Measurements from ENCODE around the gene ANKRD6.
A peak's percentile ranks its signal among the peaks of the same experiment; 100 is the strongest.

ANKRD6 gene

GRCh38 chr6:89539779-89540178, 106.8 kb downstream of the ANKRD6 start:
- no peak overlapping the region for H4K8ac ChIP-seq (ENCODE audit: low read depth, low read length)
- H3K9ac ChIP-seq (ENCODE audit: low read depth, low read length, poor library complexity) = no peak overlapping the region
- no peak overlapping the region for H2BK12ac ChIP-seq (ENCODE audit: low read length)
- H3K79me1 ChIP-seq (ENCODE audit: low read depth, low read length) = no peaks in the 10 kb centered on the region
- H3K23ac ChIP-seq (ENCODE audit: low read depth, low read length, poor library complexity) = no peak overlapping the region
- H2AK5ac ChIP-seq (ENCODE audit: low read depth, low read length) = no peak overlapping the region
- no peak overlapping the region for H2BK5ac ChIP-seq (ENCODE audit: low read length)
- peaks cover 0 to 3% of the 10 kb centered on the region in 2 donors for H3K9me3 ChIP-seq (replicated peaks in 1 of 2; ENCODE audit: control insufficient read depth in 2 of 2, insufficient read depth in 1 of 2, low read depth in 1 of 2, low read length in 2 of 2)
- H3K27ac ChIP-seq (replicated peaks; ENCODE audit: low read length) = no peak overlapping the region
- no peak overlapping the region for H2BK120ac ChIP-seq (ENCODE audit: low read depth, low read length)
- H3K4me3 ChIP-seq (ENCODE audit: low read length in 2 of 2) = no peak overlapping the region
- H3K4me2 ChIP-seq (ENCODE audit: insufficient read depth, low read length, poor library complexity, severe bottlenecking) = no peak overlapping the region
- H3K4ac ChIP-seq (ENCODE audit: low read length) = no peak overlapping the region
- no peak overlapping the region for H4K91ac ChIP-seq (ENCODE audit: low read depth, low read length, poor library complexity)
- H3K14ac ChIP-seq (ENCODE audit: low read length) = no peak overlapping the region
- no peak overlapping the region for H2BK15ac ChIP-seq (ENCODE audit: low read length)
- no peak overlapping the region for H3K18ac ChIP-seq (ENCODE audit: low read length)
- no peaks in the 10 kb centered on the region for H3K36me3 ChIP-seq (replicated peaks in 1 of 2; ENCODE audit: control insufficient read depth in 2 of 2, insufficient read depth in 2 of 2, low read length in 2 of 2)
- H3K4me1 ChIP-seq (ENCODE audit: control insufficient read depth in 2 of 2, insufficient read depth in 1 of 2, low read depth in 1 of 2, low read length in 2 of 2) = peaks cover 0 to 6% of the 10 kb centered on the region in 2 donors
- no CpG with 5 or more reads among the region's 2 CpGs for WGBS, 2 donors (ENCODE audit: extremely low coverage in 2 of 2, insufficient read length in 2 of 2, insufficient replicate concordance in 1 of 2)
- no peaks in the 10 kb centered on the region for H3K27me3 ChIP-seq (ENCODE audit: control insufficient read depth in 3 of 3, insufficient read depth in 3 of 3, low read depth in 1 of 3, low read length in 3 of 3)
- no peak overlapping the region for H2AFZ ChIP-seq (ENCODE audit: low read length)
- DNase-seq (ENCODE audit: low spot score) = no peak

GRCh38 chr6:89542081-89542857, 109.3 kb downstream of the ANKRD6 start:
- no peak overlapping the region for H2AFZ ChIP-seq (ENCODE audit: low read length)
- WGBS, 2 donors (ENCODE audit: extremely low coverage in 2 of 2, insufficient read length in 2 of 2, insufficient replicate concordance in 1 of 2) = no CpG with 5 or more reads among the region's 12 CpGs

GRCh38 chr6:89542866-89543265, 109.9 kb downstream of the ANKRD6 start:
- H2BK12ac ChIP-seq (ENCODE audit: low read length) = no peak overlapping the region
- no peak overlapping the region for H3K18ac ChIP-seq (ENCODE audit: low read length)
- H3K27ac ChIP-seq (replicated peaks; ENCODE audit: low read length) = no peak overlapping the region
- no peak overlapping the region for H2BK120ac ChIP-seq (ENCODE audit: low read depth, low read length)
- H4K8ac ChIP-seq (ENCODE audit: low read depth, low read length) = no peak overlapping the region
- H3K23ac ChIP-seq (ENCODE audit: low read depth, low read length, poor library complexity) = no peak overlapping the region
- no peaks in the 10 kb centered on the region for H3K79me1 ChIP-seq (ENCODE audit: low read depth, low read length)
- no peaks in the 10 kb centered on the region for H3K36me3 ChIP-seq (replicated peaks in 1 of 2; ENCODE audit: control insufficient read depth in 2 of 2, insufficient read depth in 2 of 2, low read length in 2 of 2)
- H3K4me3 ChIP-seq (ENCODE audit: low read length in 2 of 2) = no peak overlapping the region
- H2BK5ac ChIP-seq (ENCODE audit: low read length) = no peak overlapping the region
- no peak overlapping the region for H3K4ac ChIP-seq (ENCODE audit: low read length)
- WGBS, 2 donors (ENCODE audit: extremely low coverage in 2 of 2, insufficient read length in 2 of 2, insufficient replicate concordance in 1 of 2) = no CpG with 5 or more reads among the region's 3 CpGs
- no peak overlapping the region for H2AFZ ChIP-seq (ENCODE audit: low read length)
- H3K4me2 ChIP-seq (ENCODE audit: insufficient read depth, low read length, poor library complexity, severe bottlenecking) = no peak overlapping the region
- H3K27me3 ChIP-seq (ENCODE audit: control insufficient read depth in 3 of 3, insufficient read depth in 3 of 3, low read depth in 1 of 3, low read length in 3 of 3) = no peaks in the 10 kb centered on the region
- no peak overlapping the region for H4K91ac ChIP-seq (ENCODE audit: low read depth, low read length, poor library complexity)
- H3K9ac ChIP-seq (ENCODE audit: low read depth, low read length, poor library complexity) = no peak overlapping the region
- H3K14ac ChIP-seq (ENCODE audit: low read length) = no peak overlapping the region
- peaks cover 0 to 3% of the 10 kb centered on the region in 2 donors for H3K9me3 ChIP-seq (replicated peaks in 1 of 2; ENCODE audit: control insufficient read depth in 2 of 2, insufficient read depth in 1 of 2, low read depth in 1 of 2, low read length in 2 of 2)
- peaks cover 0 to 4% of the 10 kb centered on the region in 2 donors for H3K4me1 ChIP-seq (ENCODE audit: control insufficient read depth in 2 of 2, insufficient read depth in 1 of 2, low read depth in 1 of 2, low read length in 2 of 2)
- H2BK15ac ChIP-seq (ENCODE audit: low read length) = no peak overlapping the region
- no peak overlapping the region for H2AK5ac ChIP-seq (ENCODE audit: low read depth, low read length)
- no peak for DNase-seq (ENCODE audit: low spot score)

More at GRCh38 chr6:89542081-89542857, 109.3 kb downstream of the ANKRD6 start:
- Histone ChIP-seq H3K27me3 (ENCODE audit: control insufficient read depth in 3 of 3, insufficient read depth in 3 of 3, low read depth in 1 of 3, low read length in 3 of 3) (no peaks in the 10 kb centered on the region), H3K79me1 (ENCODE audit: low read depth, low read length) (no peaks in the 10 kb centered on the region), H3K18ac (ENCODE audit: low read length) (no peak overlapping the region), H3K14ac (ENCODE audit: low read length) (no peak overlapping the region), H3K27ac (replicated peaks; ENCODE audit: low read length) (no peak overlapping the region), H4K91ac (ENCODE audit: low read depth, low read length, poor library complexity) (no peak overlapping the region), H2AK5ac (ENCODE audit: low read depth, low read length) (no peak overlapping the region), H3K4me2 (ENCODE audit: insufficient read depth, low read length, poor library complexity, severe bottlenecking) (no peak overlapping the region), H3K4ac (ENCODE audit: low read length) (no peak overlapping the region), H3K36me3 (replicated peaks in 1 of 2; ENCODE audit: control insufficient read depth in 2 of 2, insufficient read depth in 2 of 2, low read length in 2 of 2) (no peaks in the 10 kb centered on the region), H3K9me3 (replicated peaks in 1 of 2; ENCODE audit: control insufficient read depth in 2 of 2, insufficient read depth in 1 of 2, low read depth in 1 of 2, low read length in 2 of 2) (peaks cover 0 to 3% of the 10 kb centered on the region in 2 donors), H2BK15ac (ENCODE audit: low read length) (no peak overlapping the region), H3K4me3 (ENCODE audit: low read length in 2 of 2) (no peak overlapping the region), H3K9ac (ENCODE audit: low read depth, low read length, poor library complexity) (no peak overlapping the region), H2BK120ac (ENCODE audit: low read depth, low read length) (no peak overlapping the region), H3K4me1 (ENCODE audit: control insufficient read depth in 2 of 2, insufficient read depth in 1 of 2, low read depth in 1 of 2, low read length in 2 of 2) (peaks cover 0 to 4% of the 10 kb centered on the region in 2 donors), H4K8ac (ENCODE audit: low read depth, low read length) (no peak overlapping the region), H2BK5ac (ENCODE audit: low read length) (no peak overlapping the region), H2BK12ac (ENCODE audit: low read length) (no peak overlapping the region), H3K23ac (ENCODE audit: low read depth, low read length, poor library complexity) (no peak overlapping the region)
- no peak for DNase-seq (ENCODE audit: low spot score)

- Histone ChIP-seq H3K9ac (ENCODE audit: low read depth, low read length, poor library complexity) (no peak overlapping the region), H2AK5ac (ENCODE audit: low read depth, low read length) (no peak overlapping the region), H3K4me1 (ENCODE audit: control insufficient read depth in 2 of 2, insufficient read depth in 1 of 2, low read depth in 1 of 2, low read length in 2 of 2) (peaks cover 2 to 5% of the 10 kb centered on the region in 2 donors), H3K23ac (ENCODE audit: low read depth, low read length, poor library complexity) (no peak overlapping the region), H3K4me3 (ENCODE audit: low read length in 2 of 2) (no peak overlapping the region), H2BK120ac (ENCODE audit: low read depth, low read length) (no peak overlapping the region), H3K36me3 (replicated peaks in 1 of 2; ENCODE audit: control insufficient read depth in 2 of 2, insufficient read depth in 2 of 2, low read length in 2 of 2) (no peaks in the 10 kb centered on the region), H3K18ac (ENCODE audit: low read length) (peak overlapping the region; percentile 59), H4K91ac (ENCODE audit: low read depth, low read length, poor library complexity) (no peak overlapping the region), H2BK15ac (ENCODE audit: low read length) (no peak overlapping the region), H3K79me1 (ENCODE audit: low read depth, low read length) (no peaks in the 10 kb centered on the region), H3K4me2 (ENCODE audit: insufficient read depth, low read length, poor library complexity, severe bottlenecking) (no peak overlapping the region), H2BK5ac (ENCODE audit: low read length) (no peak overlapping the region), H3K27ac (replicated peaks; ENCODE audit: low read length) (no peak overlapping the region), H3K14ac (ENCODE audit: low read length) (no peak overlapping the region), H2AFZ (ENCODE audit: low read length) (no peak overlapping the region), H2BK12ac (ENCODE audit: low read length) (no peak overlapping the region), H3K27me3 (ENCODE audit: control insufficient read depth in 3 of 3, insufficient read depth in 3 of 3, low read depth in 1 of 3, low read length in 3 of 3) (no peaks in the 10 kb centered on the region), H3K4ac (ENCODE audit: low read length) (no peak overlapping the region), H3K9me3 (replicated peaks in 1 of 2; ENCODE audit: control insufficient read depth in 2 of 2, insufficient read depth in 1 of 2, low read depth in 1 of 2, low read length in 2 of 2) (peaks cover 0 to 3% of the 10 kb centered on the region in 2 donors), H4K8ac (ENCODE audit: low read depth, low read length) (no peak overlapping the region)
- DNase-seq (ENCODE audit: low spot score) = no peak
- no CpG with 5 or more reads among the region's 5 CpGs for WGBS, 2 donors (ENCODE audit: extremely low coverage in 2 of 2, insufficient read length in 2 of 2, insufficient replicate concordance in 1 of 2)
These were observed 114.3 kb downstream of the ANKRD6 start for GRCh38 chr6:89547281-89547680.
